Neural cell (in vitro differentiated cells): ENCODE data around the gene ANGPTL5.

Source experiments
- EP300 ChIP-seq: fragments of 450-650 bp; conservative IDR thresholded peaks from 2 replicates; pipeline ENCODE4 v1.6.1; 2014; ENCODE audit warnings: antibody characterized with exemption, mild to moderate bottlenecking, moderate library complexity; ENCODE audit not compliant: poor library complexity, severe bottlenecking
- EZH2 ChIP-seq: fragments of 200-600, 300-800 bp; shearing (Covaris generic), sonication (generic); IDR thresholded peaks from 2 replicates; pipeline ENCODE4 v1.6.1; 2014; ENCODE audit warnings: antibody characterized with exemption, low read length, borderline replicate concordance, mild to moderate bottlenecking; ENCODE audit not compliant: insufficient read depth, poor library complexity, severe bottlenecking
- MXI1 ChIP-seq: fragments of 450-650 bp; conservative IDR thresholded peaks from 2 replicates; pipeline ENCODE4 v1.6.1; 2014; ENCODE audit warnings: antibody characterized with exemption, mild to moderate bottlenecking; ENCODE audit not compliant: poor library complexity, severe bottlenecking
- POLR2AphosphoS5 ChIP-seq: IDR thresholded peaks from 2 replicates; pipeline ENCODE4 v1.6.1; 2012
- RAD21 ChIP-seq: fragments of 450-650 bp; conservative IDR thresholded peaks from 2 replicates; pipeline ENCODE4 v1.6.1; 2014; ENCODE audit warnings: antibody characterized with exemption, mild to moderate bottlenecking, moderate library complexity
- SMC3 ChIP-seq: fragments of 450-650 bp; conservative IDR thresholded peaks from 2 replicates; pipeline ENCODE4 v1.6.1; 2014; ENCODE audit warnings: antibody characterized with exemption, mild to moderate bottlenecking, moderate library complexity; ENCODE audit not compliant: poor library complexity
- TAF1 ChIP-seq: IDR thresholded peaks from 2 replicates; pipeline ENCODE4 v1.6.1; 2012; ENCODE audit warnings: low read depth
- TF ChIP-seq, protein P1 (sequence below): fragments of 450-650 bp; IDR thresholded peaks from 2 replicates; pipeline ENCODE4 v1.5.1; 2014; ENCODE audit warnings: antibody characterized with exemption, mild to moderate bottlenecking, moderate library complexity; ENCODE audit not compliant: poor library complexity, severe bottlenecking
- TF ChIP-seq, protein P2 (sequence below): IDR thresholded peaks from 2 replicates; pipeline ENCODE4 v1.6.1; 2012; ENCODE audit warnings: borderline replicate concordance

DNA sequence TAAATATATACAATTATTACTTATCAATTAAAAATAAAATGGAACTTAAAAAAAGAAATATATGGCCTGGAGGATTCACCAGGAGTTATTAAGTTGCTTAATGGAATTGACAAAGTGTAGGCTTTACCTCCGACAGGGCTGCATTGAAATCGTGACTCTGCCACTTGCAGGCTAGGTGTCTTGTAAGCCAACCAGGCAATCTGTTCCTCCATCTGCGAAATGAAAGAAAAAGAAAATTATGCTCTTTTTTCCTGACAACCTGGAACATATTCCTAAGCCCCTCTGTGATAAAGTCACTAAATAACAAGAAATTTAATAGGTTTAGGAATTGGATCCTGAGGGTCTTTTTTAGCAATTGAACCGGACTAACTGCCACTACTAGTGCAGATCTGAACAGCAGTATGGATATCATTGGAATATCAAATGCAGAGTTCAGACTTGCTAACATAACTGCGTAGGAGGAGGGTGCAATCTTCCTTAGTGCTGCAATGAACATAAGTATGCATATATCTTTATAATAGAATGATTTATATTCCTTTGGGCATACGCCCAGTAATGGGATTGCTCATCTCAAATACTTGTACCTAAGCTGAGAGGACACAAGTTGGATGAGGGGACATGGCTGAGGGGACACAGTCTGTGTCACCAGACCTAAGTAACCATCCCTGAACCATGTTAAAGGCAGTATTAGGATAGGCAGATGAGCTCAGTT lies 44.0 kb downstream of the ANGPTL5 start:
- TF ChIP-seq POLR2AphosphoS5 (no peak), EZH2 (no peak), MXI1 (no peak), EP300 (no peak), RAD21 (no peak), TAF1 (no peak), SMC3 (no peak)
- TF ChIP-seq, protein P1, sequence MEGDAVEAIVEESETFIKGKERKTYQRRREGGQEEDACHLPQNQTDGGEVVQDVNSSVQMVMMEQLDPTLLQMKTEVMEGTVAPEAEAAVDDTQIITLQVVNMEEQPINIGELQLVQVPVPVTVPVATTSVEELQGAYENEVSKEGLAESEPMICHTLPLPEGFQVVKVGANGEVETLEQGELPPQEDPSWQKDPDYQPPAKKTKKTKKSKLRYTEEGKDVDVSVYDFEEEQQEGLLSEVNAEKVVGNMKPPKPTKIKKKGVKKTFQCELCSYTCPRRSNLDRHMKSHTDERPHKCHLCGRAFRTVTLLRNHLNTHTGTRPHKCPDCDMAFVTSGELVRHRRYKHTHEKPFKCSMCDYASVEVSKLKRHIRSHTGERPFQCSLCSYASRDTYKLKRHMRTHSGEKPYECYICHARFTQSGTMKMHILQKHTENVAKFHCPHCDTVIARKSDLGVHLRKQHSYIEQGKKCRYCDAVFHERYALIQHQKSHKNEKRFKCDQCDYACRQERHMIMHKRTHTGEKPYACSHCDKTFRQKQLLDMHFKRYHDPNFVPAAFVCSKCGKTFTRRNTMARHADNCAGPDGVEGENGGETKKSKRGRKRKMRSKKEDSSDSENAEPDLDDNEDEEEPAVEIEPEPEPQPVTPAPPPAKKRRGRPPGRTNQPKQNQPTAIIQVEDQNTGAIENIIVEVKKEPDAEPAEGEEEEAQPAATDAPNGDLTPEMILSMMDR = no peak
- TF ChIP-seq, protein P2, sequence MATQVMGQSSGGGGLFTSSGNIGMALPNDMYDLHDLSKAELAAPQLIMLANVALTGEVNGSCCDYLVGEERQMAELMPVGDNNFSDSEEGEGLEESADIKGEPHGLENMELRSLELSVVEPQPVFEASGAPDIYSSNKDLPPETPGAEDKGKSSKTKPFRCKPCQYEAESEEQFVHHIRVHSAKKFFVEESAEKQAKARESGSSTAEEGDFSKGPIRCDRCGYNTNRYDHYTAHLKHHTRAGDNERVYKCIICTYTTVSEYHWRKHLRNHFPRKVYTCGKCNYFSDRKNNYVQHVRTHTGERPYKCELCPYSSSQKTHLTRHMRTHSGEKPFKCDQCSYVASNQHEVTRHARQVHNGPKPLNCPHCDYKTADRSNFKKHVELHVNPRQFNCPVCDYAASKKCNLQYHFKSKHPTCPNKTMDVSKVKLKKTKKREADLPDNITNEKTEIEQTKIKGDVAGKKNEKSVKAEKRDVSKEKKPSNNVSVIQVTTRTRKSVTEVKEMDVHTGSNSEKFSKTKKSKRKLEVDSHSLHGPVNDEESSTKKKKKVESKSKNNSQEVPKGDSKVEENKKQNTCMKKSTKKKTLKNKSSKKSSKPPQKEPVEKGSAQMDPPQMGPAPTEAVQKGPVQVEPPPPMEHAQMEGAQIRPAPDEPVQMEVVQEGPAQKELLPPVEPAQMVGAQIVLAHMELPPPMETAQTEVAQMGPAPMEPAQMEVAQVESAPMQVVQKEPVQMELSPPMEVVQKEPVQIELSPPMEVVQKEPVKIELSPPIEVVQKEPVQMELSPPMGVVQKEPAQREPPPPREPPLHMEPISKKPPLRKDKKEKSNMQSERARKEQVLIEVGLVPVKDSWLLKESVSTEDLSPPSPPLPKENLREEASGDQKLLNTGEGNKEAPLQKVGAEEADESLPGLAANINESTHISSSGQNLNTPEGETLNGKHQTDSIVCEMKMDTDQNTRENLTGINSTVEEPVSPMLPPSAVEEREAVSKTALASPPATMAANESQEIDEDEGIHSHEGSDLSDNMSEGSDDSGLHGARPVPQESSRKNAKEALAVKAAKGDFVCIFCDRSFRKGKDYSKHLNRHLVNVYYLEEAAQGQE = no peak
